ENCODE measurements around the gene CRISP2. TPM values are rescaled to one million over a fixed set of nuclear protein-coding genes. Genes with fewer than 3 reads are reported as not detected.

The CRISP2 gene
- total and polyA plus RNA-seq, 9 of the 15 experiments (the other 6 are each of a cell fraction or from before 2014, with no cell fraction given) = not detected

DNA sequence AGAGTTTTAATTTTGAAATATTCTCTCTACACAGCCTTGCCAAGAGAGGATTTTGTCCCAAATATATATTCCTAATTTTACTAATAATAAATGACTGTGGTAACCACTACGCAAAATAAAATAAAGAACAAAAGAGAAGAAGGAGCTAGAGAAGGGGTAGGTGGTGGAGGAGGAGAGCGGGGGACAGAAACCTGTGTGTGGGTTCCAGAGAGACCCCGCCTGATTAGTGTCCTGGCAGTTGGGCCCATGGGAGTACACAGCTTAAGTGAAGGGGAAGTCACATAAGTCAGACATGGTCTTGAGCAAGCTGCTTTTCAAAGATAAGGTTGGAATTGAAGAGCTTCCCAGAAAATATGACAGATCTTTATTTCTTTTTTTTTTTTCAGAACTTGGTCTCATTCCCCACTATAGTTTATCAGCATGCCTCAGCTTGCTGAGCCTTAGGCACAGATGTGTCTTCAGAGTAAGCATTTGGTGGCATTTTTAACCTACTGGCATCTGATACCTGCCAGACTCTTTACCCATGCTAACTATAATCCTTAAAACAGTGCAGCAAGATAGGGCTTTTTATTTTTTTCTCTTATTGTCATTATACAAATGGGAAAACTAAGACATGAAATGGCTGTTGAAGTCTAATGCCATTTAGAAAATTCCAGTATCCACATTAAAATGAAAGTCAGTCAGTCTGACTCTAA is 67.1 kb downstream of the CRISP2 start (continued):
- TF ChIP-seq, protein P1, sequence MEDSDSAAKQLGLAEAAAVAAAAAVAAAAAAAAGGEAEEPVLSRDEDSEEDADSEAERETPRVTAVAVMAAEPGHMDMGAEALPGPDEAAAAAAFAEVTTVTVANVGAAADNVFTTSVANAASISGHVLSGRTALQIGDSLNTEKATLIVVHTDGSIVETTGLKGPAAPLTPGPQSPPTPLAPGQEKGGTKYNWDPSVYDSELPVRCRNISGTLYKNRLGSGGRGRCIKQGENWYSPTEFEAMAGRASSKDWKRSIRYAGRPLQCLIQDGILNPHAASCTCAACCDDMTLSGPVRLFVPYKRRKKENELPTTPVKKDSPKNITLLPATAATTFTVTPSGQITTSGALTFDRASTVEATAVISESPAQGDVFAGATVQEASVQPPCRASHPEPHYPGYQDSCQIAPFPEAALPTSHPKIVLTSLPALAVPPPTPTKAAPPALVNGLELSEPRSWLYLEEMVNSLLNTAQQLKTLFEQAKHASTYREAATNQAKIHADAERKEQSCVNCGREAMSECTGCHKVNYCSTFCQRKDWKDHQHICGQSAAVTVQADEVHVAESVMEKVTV (CRISPR knock-in tag; IDR thresholded peaks at IDR 0.05) = peak; percentile 1; the same call in 1 of the 2 replicates
- TF ChIP-seq, protein P2, sequence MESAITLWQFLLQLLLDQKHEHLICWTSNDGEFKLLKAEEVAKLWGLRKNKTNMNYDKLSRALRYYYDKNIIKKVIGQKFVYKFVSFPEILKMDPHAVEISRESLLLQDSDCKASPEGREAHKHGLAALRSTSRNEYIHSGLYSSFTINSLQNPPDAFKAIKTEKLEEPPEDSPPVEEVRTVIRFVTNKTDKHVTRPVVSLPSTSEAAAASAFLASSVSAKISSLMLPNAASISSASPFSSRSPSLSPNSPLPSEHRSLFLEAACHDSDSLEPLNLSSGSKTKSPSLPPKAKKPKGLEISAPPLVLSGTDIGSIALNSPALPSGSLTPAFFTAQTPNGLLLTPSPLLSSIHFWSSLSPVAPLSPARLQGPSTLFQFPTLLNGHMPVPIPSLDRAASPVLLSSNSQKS (CRISPR knock-in tag; IDR thresholded peaks at IDR 0.05) = no peak; the same call in 1 of the 2 replicates
- TF ChIP-seq, protein P3, sequence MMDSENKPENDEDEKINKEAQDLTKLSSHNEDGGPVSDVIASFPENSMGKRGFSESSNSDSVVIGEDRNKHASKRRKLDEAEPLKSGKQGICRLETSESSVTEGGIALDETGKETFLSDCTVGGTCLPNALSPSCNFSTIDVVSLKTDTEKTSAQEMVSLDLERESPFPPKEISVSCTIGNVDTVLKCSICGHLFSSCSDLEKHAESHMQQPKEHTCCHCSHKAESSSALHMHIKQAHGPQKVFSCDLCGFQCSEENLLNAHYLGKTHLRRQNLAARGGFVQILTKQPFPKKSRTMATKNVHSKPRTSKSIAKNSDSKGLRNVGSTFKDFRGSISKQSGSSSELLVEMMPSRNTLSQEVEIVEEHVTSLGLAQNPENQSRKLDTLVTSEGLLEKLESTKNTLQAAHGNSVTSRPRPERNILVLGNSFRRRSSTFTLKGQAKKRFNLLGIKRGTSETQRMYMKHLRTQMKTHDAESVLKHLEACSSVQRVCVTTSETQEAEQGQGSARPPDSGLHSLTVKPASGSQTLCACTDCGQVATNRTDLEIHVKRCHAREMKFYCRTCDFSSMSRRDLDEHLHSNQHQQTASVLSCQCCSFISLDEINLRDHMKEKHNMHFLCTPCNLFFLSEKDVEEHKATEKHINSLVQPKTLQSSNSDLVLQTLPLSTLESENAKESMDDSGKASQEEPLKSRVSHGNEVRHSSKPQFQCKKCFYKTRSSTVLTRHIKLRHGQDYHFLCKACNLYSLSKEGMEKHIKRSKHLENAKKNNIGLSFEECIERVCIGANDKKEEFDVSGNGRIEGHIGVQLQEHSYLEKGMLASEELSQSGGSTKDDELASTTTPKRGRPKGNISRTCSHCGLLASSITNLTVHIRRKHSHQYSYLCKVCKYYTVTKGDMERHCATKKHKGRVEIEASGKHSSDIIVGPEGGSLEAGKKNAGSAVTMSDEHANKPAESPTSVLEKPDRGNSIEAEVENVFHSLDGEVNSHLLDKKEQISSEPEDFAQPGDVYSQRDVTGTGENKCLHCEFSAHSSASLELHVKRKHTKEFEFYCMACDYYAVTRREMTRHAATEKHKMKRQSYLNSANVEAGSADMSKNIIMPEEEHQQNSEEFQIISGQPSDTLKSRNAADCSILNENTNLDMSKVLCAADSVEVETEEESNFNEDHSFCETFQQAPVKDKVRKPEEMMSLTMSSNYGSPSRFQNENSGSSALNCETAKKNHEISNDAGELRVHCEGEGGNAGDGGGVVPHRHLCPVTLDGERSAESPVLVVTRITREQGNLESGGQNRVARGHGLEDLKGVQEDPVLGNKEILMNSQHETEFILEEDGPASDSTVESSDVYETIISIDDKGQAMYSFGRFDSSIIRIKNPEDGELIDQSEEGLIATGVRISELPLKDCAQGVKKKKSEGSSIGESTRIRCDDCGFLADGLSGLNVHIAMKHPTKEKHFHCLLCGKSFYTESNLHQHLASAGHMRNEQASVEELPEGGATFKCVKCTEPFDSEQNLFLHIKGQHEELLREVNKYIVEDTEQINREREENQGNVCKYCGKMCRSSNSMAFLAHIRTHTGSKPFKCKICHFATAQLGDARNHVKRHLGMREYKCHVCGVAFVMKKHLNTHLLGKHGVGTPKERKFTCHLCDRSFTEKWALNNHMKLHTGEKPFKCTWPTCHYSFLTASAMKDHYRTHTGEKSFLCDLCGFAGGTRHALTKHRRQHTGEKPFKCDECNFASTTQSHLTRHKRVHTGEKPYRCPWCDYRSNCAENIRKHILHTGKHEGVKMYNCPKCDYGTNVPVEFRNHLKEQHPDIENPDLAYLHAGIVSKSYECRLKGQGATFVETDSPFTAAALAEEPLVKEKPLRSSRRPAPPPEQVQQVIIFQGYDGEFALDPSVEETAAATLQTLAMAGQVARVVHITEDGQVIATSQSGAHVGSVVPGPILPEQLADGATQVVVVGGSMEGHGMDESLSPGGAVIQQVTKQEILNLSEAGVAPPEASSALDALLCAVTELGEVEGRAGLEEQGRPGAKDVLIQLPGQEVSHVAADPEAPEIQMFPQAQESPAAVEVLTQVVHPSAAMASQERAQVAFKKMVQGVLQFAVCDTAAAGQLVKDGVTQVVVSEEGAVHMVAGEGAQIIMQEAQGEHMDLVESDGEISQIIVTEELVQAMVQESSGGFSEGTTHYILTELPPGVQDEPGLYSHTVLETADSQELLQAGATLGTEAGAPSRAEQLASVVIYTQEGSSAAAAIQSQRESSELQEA (IDR thresholded peaks at IDR 0.05; ENCODE audit: low read depth) = no peak
- TF ChIP-seq, protein P4, sequence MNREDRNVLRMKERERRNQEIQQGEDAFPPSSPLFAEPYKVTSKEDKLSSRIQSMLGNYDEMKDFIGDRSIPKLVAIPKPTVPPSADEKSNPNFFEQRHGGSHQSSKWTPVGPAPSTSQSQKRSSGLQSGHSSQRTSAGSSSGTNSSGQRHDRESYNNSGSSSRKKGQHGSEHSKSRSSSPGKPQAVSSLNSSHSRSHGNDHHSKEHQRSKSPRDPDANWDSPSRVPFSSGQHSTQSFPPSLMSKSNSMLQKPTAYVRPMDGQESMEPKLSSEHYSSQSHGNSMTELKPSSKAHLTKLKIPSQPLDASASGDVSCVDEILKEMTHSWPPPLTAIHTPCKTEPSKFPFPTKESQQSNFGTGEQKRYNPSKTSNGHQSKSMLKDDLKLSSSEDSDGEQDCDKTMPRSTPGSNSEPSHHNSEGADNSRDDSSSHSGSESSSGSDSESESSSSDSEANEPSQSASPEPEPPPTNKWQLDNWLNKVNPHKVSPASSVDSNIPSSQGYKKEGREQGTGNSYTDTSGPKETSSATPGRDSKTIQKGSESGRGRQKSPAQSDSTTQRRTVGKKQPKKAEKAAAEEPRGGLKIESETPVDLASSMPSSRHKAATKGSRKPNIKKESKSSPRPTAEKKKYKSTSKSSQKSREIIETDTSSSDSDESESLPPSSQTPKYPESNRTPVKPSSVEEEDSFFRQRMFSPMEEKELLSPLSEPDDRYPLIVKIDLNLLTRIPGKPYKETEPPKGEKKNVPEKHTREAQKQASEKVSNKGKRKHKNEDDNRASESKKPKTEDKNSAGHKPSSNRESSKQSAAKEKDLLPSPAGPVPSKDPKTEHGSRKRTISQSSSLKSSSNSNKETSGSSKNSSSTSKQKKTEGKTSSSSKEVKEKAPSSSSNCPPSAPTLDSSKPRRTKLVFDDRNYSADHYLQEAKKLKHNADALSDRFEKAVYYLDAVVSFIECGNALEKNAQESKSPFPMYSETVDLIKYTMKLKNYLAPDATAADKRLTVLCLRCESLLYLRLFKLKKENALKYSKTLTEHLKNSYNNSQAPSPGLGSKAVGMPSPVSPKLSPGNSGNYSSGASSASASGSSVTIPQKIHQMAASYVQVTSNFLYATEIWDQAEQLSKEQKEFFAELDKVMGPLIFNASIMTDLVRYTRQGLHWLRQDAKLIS (CRISPR knock-in tag; IDR thresholded peaks at IDR 0.05) = no peak
- TF ChIP-seq, protein P5, sequence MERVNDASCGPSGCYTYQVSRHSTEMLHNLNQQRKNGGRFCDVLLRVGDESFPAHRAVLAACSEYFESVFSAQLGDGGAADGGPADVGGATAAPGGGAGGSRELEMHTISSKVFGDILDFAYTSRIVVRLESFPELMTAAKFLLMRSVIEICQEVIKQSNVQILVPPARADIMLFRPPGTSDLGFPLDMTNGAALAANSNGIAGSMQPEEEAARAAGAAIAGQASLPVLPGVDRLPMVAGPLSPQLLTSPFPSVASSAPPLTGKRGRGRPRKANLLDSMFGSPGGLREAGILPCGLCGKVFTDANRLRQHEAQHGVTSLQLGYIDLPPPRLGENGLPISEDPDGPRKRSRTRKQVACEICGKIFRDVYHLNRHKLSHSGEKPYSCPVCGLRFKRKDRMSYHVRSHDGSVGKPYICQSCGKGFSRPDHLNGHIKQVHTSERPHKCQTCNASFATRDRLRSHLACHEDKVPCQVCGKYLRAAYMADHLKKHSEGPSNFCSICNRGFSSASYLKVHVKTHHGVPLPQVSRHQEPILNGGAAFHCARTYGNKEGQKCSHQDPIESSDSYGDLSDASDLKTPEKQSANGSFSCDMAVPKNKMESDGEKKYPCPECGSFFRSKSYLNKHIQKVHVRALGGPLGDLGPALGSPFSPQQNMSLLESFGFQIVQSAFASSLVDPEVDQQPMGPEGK (CRISPR knock-in tag; IDR thresholded peaks at IDR 0.05; ENCODE audit: borderline replicate concordance) = no peak
- peak; percentile 99 for TF ChIP-seq PML (IDR thresholded peaks at IDR 0.05; ENCODE audit: low read length)
- no peak for TF ChIP-seq SIRT6 (IDR thresholded peaks at IDR 0.05; ENCODE audit: low read depth, low read length)
